HG03378 (cell line): ENCODE results near the gene HSPA1A.
A peak's percentile ranks its signal among the peaks of the same experiment; 100 is the strongest.
"Not testable (repeated sequence)": the region's sequence is repeated elsewhere in the genome, so short reads cannot be mapped to it uniquely, and the experiment has no call there.

Experiments used
- ATAC-seq: cut with Tn5 transposase; IDR thresholded peaks from one replicate; pipeline ENCODE4 v1.9.1; 2021; ENCODE audit warnings: mild to moderate bottlenecking, moderate library complexity; ENCODE audit not compliant: unreplicated experiment

Gene HSPA1A

GRCh38 chr6:31861150-31861549, 45.8 kb downstream of the HSPA1A start:
- ATAC-seq, result no peak

- ATAC-seq, result no peak
These were observed 46.6 kb downstream of the HSPA1A start for GRCh38 chr6:31861919-31862343.

- peak; percentile 86 for ATAC-seq
These were observed 47.2 kb downstream of the HSPA1A start, which contains the start of gene NEU1 for GRCh38 chr6:31862344-31863235. NEU1 (minus strand) TSS chr6:31862821; CDS start chr6:31862776, 45 bp downstream.

- not testable (repeated sequence) for ATAC-seq
These were observed 48.8 kb downstream of the HSPA1A start for GRCh38 chr6:31864123-31864562.

GRCh38 chr6:31864818-31865204, 49.5 kb downstream of the HSPA1A start:
- no peak for ATAC-seq

GRCh38 chr6:31865205-31866118, 50.1 kb downstream of the HSPA1A start:
- ATAC-seq, result no peak
